Sigmoid colon (tissue), 4 donors: Measurements from ENCODE around the gene LTC4S.

Source experiments
- CTCF ChIP-seq, 4 experiments: fragments of 450-650 bp in 3 of 4; fragments of 200-600 bp in 1 of 4; IDR thresholded peaks; one replicate each; pipeline ENCODE4 v1.5.1; 2016 to 2019; ENCODE audit warnings: antibody characterized with exemption in 4 of 4, mild to moderate bottlenecking in 3 of 4, moderate library complexity in 2 of 4
- EP300 ChIP-seq, 4 donors: sonication (generic); formaldehyde crosslinking; IDR thresholded peaks; one replicate each; pipeline ENCODE4 v1.6.1; 2017; ENCODE audit warnings: antibody characterized with exemption in 4 of 4
- POLR2A ChIP-seq, 2 donors: fragments of 450-650 bp; IDR thresholded peaks; one replicate each; pipeline ENCODE4 v1.6.1; 2016; ENCODE audit warnings: antibody characterized with exemption in 2 of 2, mild to moderate bottlenecking in 2 of 2, moderate library complexity in 2 of 2
- POLR2AphosphoS5 ChIP-seq, 4 donors: sonication (generic); formaldehyde crosslinking; IDR thresholded peaks; one replicate each; pipeline ENCODE4 v1.6.1; 2017; ENCODE audit warnings: antibody characterized with exemption in 4 of 4

- TF ChIP-seq EP300 (IDR thresholded peaks at IDR 0.05) (peak; percentile 84 to 99 (median 89)), CTCF (IDR thresholded peaks at IDR 0.05) (no peak), POLR2AphosphoS5 (IDR thresholded peaks at IDR 0.05) (peak; percentile 83 to 96 (median 88)), POLR2A (IDR thresholded peaks at IDR 0.05) (peak in 1 of 2 donors; percentile 44)
Observed at GRCh38 chr5:179818746-179819295, 25.0 kb downstream of the LTC4S start.
